ENCODE measurements around the gene RCL1.

Gene RCL1

DNA sequence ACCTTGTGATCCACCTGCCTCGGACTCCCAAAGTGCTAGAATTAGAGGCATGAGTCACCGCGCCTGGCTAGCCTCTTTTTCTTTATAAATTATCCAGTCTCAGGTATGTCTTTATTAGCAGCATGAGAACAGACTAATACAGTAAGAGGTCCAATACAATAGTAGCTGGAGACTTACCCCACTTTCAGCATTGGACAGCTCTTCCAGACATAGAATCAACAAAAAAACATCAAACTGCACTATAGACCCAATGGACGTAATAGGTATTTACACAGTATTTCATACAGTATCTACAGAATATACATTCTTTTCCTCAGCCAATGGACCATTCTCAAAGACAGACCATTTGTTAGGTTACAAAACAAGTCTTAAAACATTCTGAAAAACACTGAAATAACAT, 6.1 kb upstream of the RCL1 start:
- Histone ChIP-seq H3K9me2 (replicated peaks; ENCODE audit: insufficient read depth, low read length) (no peaks in the 10 kb centered on the region), H2AFZ (ENCODE audit: low read length) (no peak overlapping the region), H3K9me3 (replicated peaks; ENCODE audit: insufficient read depth, low read length) (no peaks in the 10 kb centered on the region), H3K4me3 (ENCODE audit: low read length) (no peak overlapping the region), H3K4me2 (ENCODE audit: low read depth, low read length) (no peak overlapping the region), H3K27ac (ENCODE audit: low read length) (no peak overlapping the region), H3K27me3 (replicated peaks; ENCODE audit: insufficient read depth, low read length) (no peaks in the 10 kb centered on the region), H3K79me2 (ENCODE audit: low read length) (no peaks in the 10 kb centered on the region), H3F3A (ENCODE audit: insufficient read depth, low read length) (no peaks in the 10 kb centered on the region), H4K20me1 (ENCODE audit: insufficient read depth, low read length) (no peaks in the 10 kb centered on the region), H3K36me3 (replicated peaks; ENCODE audit: insufficient read depth, low read length) (no peaks in the 10 kb centered on the region), H3K4me1 (ENCODE audit: low read length) (no peaks in the 10 kb centered on the region), H3K9ac (ENCODE audit: low read length) (no peak overlapping the region)
- TF ChIP-seq EZH2phosphoT487 (IDR thresholded peaks at IDR 0.05; ENCODE audit: low read length) (no peak), EZH2 (optimal IDR thresholded peaks at IDR 0.05; ENCODE audit: low read depth, low read length) (no peak)
- TF ChIP-seq, protein P1, sequence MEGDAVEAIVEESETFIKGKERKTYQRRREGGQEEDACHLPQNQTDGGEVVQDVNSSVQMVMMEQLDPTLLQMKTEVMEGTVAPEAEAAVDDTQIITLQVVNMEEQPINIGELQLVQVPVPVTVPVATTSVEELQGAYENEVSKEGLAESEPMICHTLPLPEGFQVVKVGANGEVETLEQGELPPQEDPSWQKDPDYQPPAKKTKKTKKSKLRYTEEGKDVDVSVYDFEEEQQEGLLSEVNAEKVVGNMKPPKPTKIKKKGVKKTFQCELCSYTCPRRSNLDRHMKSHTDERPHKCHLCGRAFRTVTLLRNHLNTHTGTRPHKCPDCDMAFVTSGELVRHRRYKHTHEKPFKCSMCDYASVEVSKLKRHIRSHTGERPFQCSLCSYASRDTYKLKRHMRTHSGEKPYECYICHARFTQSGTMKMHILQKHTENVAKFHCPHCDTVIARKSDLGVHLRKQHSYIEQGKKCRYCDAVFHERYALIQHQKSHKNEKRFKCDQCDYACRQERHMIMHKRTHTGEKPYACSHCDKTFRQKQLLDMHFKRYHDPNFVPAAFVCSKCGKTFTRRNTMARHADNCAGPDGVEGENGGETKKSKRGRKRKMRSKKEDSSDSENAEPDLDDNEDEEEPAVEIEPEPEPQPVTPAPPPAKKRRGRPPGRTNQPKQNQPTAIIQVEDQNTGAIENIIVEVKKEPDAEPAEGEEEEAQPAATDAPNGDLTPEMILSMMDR (IDR thresholded peaks at IDR 0.05; ENCODE audit: low read length): no peak
- DNase-seq: no peak

GRCh38 chr9:4787876-4788275, 4.9 kb upstream of the RCL1 start:
- H2AFZ ChIP-seq (ENCODE audit: low read length): no peak overlapping the region
- H3K27ac ChIP-seq (ENCODE audit: low read length): no peak overlapping the region
- H3K36me3 ChIP-seq (replicated peaks; ENCODE audit: insufficient read depth, low read length): no peaks in the 10 kb centered on the region
- H3K9me3 ChIP-seq (replicated peaks; ENCODE audit: insufficient read depth, low read length): no peaks in the 10 kb centered on the region
- H3K27me3 ChIP-seq (replicated peaks; ENCODE audit: insufficient read depth, low read length): no peaks in the 10 kb centered on the region
- H3K4me3 ChIP-seq (ENCODE audit: low read length): no peak overlapping the region
- H3K9ac ChIP-seq (ENCODE audit: low read length): no peak overlapping the region
- H3K79me2 ChIP-seq (ENCODE audit: low read length): peaks cover 1% of the 10 kb centered on the region
- H3K4me1 ChIP-seq (ENCODE audit: low read length): peaks cover 4% of the 10 kb centered on the region; the same call in 1 of the 2 replicates
- no peak overlapping the region for H3K4me2 ChIP-seq (ENCODE audit: low read depth, low read length)
- no peak for DNase-seq
- H3K9me2 ChIP-seq (replicated peaks; ENCODE audit: insufficient read depth, low read length): no peaks in the 10 kb centered on the region
- peaks cover 3% of the 10 kb centered on the region; the same call in 1 of the 2 replicates for H3F3A ChIP-seq (ENCODE audit: insufficient read depth, low read length)
- H4K20me1 ChIP-seq (ENCODE audit: insufficient read depth, low read length): no peaks in the 10 kb centered on the region
- TF ChIP-seq, protein P1 (IDR thresholded peaks at IDR 0.05; ENCODE audit: low read length): no peak
- no peak for TF ChIP-seq EZH2phosphoT487 (IDR thresholded peaks at IDR 0.05; ENCODE audit: low read length)
- TF ChIP-seq EZH2 (optimal IDR thresholded peaks at IDR 0.05; ENCODE audit: low read depth, low read length): no peak

DNA sequence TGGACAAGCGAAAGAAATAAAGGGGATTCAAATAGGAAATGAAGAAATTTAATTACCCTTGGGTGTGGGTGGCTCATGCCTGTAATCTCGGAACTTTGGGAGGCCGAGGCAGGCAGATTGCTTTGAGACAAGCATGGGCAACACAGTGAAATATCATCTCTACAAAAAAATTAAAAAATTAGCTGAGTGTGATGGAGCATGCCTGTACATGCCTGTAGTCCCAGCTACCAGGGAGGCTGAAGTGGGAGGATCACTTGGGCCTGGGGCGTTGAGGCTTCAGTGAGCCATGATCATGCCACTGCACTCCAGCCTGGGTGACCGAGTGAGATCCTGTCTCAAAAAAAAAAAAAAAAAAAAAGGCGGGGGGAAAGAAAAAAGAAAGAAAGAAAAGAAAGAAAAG, 4.0 kb upstream of the RCL1 start:
- H2AFZ ChIP-seq (ENCODE audit: low read length): no peak overlapping the region
- no peak for DNase-seq
- no peak for TF ChIP-seq EZH2phosphoT487 (IDR thresholded peaks at IDR 0.05; ENCODE audit: low read length)
- TF ChIP-seq, protein P1 (IDR thresholded peaks at IDR 0.05; ENCODE audit: low read length): no peak
- no peak for TF ChIP-seq EZH2 (optimal IDR thresholded peaks at IDR 0.05; ENCODE audit: low read depth, low read length)
- no peak overlapping the region for H3K27ac ChIP-seq (ENCODE audit: low read length)
- H3K36me3 ChIP-seq (replicated peaks; ENCODE audit: insufficient read depth, low read length): no peaks in the 10 kb centered on the region
- H3K9me3 ChIP-seq (replicated peaks; ENCODE audit: insufficient read depth, low read length): no peaks in the 10 kb centered on the region
- H3K9me2 ChIP-seq (replicated peaks; ENCODE audit: insufficient read depth, low read length): no peaks in the 10 kb centered on the region
- no peak overlapping the region for H3K9ac ChIP-seq (ENCODE audit: low read length)
- H3F3A ChIP-seq (ENCODE audit: insufficient read depth, low read length): peaks cover 8% of the 10 kb centered on the region
- H4K20me1 ChIP-seq (ENCODE audit: insufficient read depth, low read length): no peaks in the 10 kb centered on the region
- H3K4me1 ChIP-seq (ENCODE audit: low read length): peaks cover 4% of the 10 kb centered on the region; the same call in 1 of the 2 replicates
- no peak overlapping the region for H3K4me2 ChIP-seq (ENCODE audit: low read depth, low read length)
- H3K79me2 ChIP-seq (ENCODE audit: low read length): peaks cover 10% of the 10 kb centered on the region
- H3K4me3 ChIP-seq (ENCODE audit: low read length): no peak overlapping the region
- no peaks in the 10 kb centered on the region for H3K27me3 ChIP-seq (replicated peaks; ENCODE audit: insufficient read depth, low read length)
